SU-DHL-6 (cell line): ENCODE measurements around the gene FRY.

Experiments
- CTCF ChIP-seq: fragments of 200-600 bp; sonication (generic); IDR thresholded peaks from one replicate; pipeline ENCODE4 v1.5.1; 2017; ENCODE audit warnings: antibody characterized with exemption, mild to moderate bottlenecking, low read length, moderate library complexity; ENCODE audit not compliant: insufficient read depth, poor library complexity, severe bottlenecking
- EZH2phosphoT487 ChIP-seq: fragments of 200-600 bp; sonication (generic), shearing (Covaris generic); conservative IDR thresholded peaks from 2 replicates; pipeline ENCODE4 v1.6.1; 2018; ENCODE audit warnings: mild to moderate bottlenecking, antibody characterized with exemption, low read length, moderate library complexity, mixed read lengths

GRCh38 chr13:32007494-32007893, 24.1 kb upstream of the FRY start:
- TF ChIP-seq CTCF: no peak
- TF ChIP-seq EZH2phosphoT487: no peak
